OCI-LY7 (cell line): Measurements from ENCODE around the gene SLC26A8. TPM values are rescaled to one million over a fixed set of nuclear protein-coding genes. Genes with fewer than 3 reads are reported as not detected.

Experiments used
- BruUV-seq: library from RNA; stranded (reverse); fragments of 400-500 nt; replicated peaks from 2 replicates; lab custom pipeline; 2021; lab: Mats Ljungman, UMichigan
- CTCF ChIA-PET: fragments of 300-600 bp; sonication (Branson Sonifier 250); formaldehyde crosslinking; loops from one replicate; lab custom pipeline; 2022; ENCODE audit warnings: antibody characterized with exemption; ENCODE audit not compliant: unreplicated experiment; lab: Charles Lee
- POLR2A ChIA-PET: fragments of 300-600 bp; sonication (Branson Sonifier 250); formaldehyde crosslinking; loops from one replicate; lab custom pipeline; 2022; ENCODE audit warnings: antibody characterized with exemption; lab: Charles Lee
- DNase-seq: peaks from one replicate; pipeline ENCODE4 v3.0.0-alpha.2; 2015; ENCODE audit warnings: low spot score
- H2AFZ ChIP-seq: fragments of 200-600 bp; sonication (generic), shearing (Covaris generic); 2 replicates; pipeline ENCODE4 v1.6.1; 2014; ENCODE audit warnings: mild to moderate bottlenecking, antibody characterized with exemption, low read length, moderate library complexity
- H3K27ac ChIP-seq: fragments of 200-600 bp; sonication (generic); 2 replicates; pipeline ENCODE4 v1.5.1; 2014; ENCODE audit warnings: mixed run types, low read depth, mild to moderate bottlenecking, moderate library complexity, low read length, inconsistent platforms; ENCODE audit not compliant: poor library complexity, severe bottlenecking
- H3K36me3 ChIP-seq: fragments of 200-600 bp; sonication (generic); 2 replicates; pipeline ENCODE4 v1.6.1; 2014; ENCODE audit warnings: mild to moderate bottlenecking, antibody characterized with exemption, low read length, moderate library complexity, mixed read lengths; ENCODE audit not compliant: insufficient read depth
- H3K4me1 ChIP-seq: fragments of 200-600 bp; sonication (generic); 2 replicates; pipeline ENCODE4 v1.5.1; 2014; ENCODE audit warnings: mild to moderate bottlenecking, low read length; ENCODE audit not compliant: insufficient read depth, poor library complexity, severe bottlenecking
- H3K4me2 ChIP-seq: fragments of 200-600 bp; sonication (generic); 2 replicates; pipeline ENCODE4 v1.6.1; 2014; ENCODE audit warnings: mild to moderate bottlenecking, low read length
- H3K4me3 ChIP-seq: fragments of 200-600 bp; sonication (generic); 2 replicates; pipeline ENCODE4 v1.5.1; 2014; ENCODE audit warnings: mild to moderate bottlenecking, low read depth, low read length; ENCODE audit not compliant: poor library complexity, severe bottlenecking
- H3K79me2 ChIP-seq: fragments of 200-600 bp; sonication (generic); 2 replicates; pipeline ENCODE4 v1.6.1; 2016; ENCODE audit warnings: low read depth, mild to moderate bottlenecking, low read length, moderate library complexity, mixed read lengths; ENCODE audit not compliant: insufficient read depth
- H3K9me2 ChIP-seq: fragments of 200-600 bp; sonication (generic); 2 replicates; pipeline ENCODE4 v1.6.1; 2016; ENCODE audit warnings: mild to moderate bottlenecking, low read length, mixed read lengths; ENCODE audit not compliant: insufficient read depth
- H3K9me3 ChIP-seq: fragments of 200-600 bp; sonication (generic); 2 replicates; pipeline ENCODE4 v1.6.1; 2014; ENCODE audit warnings: mild to moderate bottlenecking, mixed run types, low read length, mixed read lengths
- H4K20me1 ChIP-seq: fragments of 200-600 bp; sonication (generic); 2 replicates; pipeline ENCODE4 v1.6.1; 2014; ENCODE audit warnings: mild to moderate bottlenecking, antibody characterized with exemption, low read length, moderate library complexity, mixed read lengths; ENCODE audit not compliant: insufficient read depth
- EZH2phosphoT487 ChIP-seq: fragments of 200-600 bp; sonication (generic); IDR thresholded peaks from 2 replicates; pipeline ENCODE4 v1.6.1; 2018; ENCODE audit warnings: low read depth, borderline replicate concordance, mild to moderate bottlenecking, mixed run types, antibody characterized with exemption, low read length, moderate library complexity, mixed read lengths
- intact Hi-C: fragments of 100-400 bp; cut with micrococcal nuclease; formaldehyde crosslinking; loops from one replicate; pipeline ENCODE4 v1.10.0; 2022; ENCODE audit not compliant: unreplicated experiment
- total RNA-seq, 2 experiments: library from RNA; depleted of rRNA in 1 of 2; stranded (reverse); fragments of >200 nt in 1 of 2; shearing (Covaris generic) in 1 of 2; gene quantifications; 2 replicates each; pipeline ENCODE4 v1.2.3, GENCODE V29; 2014 to 2022
- TF ChIP-seq, protein P1 (sequence below): fragments of 200-600 bp; sonication (generic); conservative IDR thresholded peaks from 2 replicates; pipeline ENCODE4 v1.5.1; 2014; ENCODE audit warnings: mild to moderate bottlenecking, antibody characterized with exemption, low read length, moderate library complexity, mixed read lengths

SLC26A8 gene
- total RNA-seq, 2 experiments from 2014 or later = not detected

DNA sequence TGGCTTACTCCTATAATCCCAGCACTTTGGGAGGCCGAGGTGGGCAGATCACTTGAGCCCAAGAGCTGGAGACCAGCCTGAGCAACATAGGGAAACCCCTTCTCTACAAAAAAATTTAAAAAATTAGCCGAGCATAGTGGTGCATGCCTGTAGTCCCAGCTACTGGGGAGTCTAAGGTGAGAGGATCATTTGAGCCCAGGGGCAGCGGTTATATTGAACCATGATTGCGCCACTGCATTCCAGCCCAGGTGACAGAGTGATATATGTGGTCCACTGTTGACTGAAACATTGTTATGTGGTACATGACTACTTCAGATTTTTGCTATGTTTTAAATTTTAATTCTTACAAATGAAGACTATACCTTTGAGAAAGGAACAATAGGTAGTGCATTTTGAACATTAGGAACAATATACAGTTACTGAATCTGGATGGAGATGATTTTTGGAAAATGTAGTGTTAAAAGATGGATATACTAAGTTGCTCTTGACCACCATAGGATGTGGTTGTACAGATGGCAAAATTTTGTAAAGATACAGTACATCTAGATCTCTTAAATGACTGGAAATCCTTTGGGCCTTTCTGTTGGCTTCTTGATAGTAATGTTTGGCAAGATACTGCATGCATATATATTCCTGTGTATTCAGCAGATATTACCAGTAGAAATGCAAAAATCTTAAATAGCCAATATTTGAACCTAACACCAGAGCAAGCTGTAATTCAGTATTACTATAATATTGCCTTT is 39.0 kb upstream of the SLC26A8 start:
- intact Hi-C loops = no loop called here
- H3K4me3 ChIP-seq = no peak overlapping the region
- no peak overlapping the region for H3K4me2 ChIP-seq
- no peak overlapping the region for H2AFZ ChIP-seq
- H3K4me1 ChIP-seq = no peaks in the 10 kb centered on the region
- DNase-seq = no peak
- H3K79me2 ChIP-seq = no peaks in the 10 kb centered on the region
- peaks cover 40% of the 10 kb centered on the region; the same call in 1 of the 2 replicates for H3K36me3 ChIP-seq
- no peak overlapping the region for H3K27ac ChIP-seq
- POLR2A ChIA-PET = no interaction called here
- TF ChIP-seq EZH2phosphoT487 = no peak
- TF ChIP-seq, protein P1, sequence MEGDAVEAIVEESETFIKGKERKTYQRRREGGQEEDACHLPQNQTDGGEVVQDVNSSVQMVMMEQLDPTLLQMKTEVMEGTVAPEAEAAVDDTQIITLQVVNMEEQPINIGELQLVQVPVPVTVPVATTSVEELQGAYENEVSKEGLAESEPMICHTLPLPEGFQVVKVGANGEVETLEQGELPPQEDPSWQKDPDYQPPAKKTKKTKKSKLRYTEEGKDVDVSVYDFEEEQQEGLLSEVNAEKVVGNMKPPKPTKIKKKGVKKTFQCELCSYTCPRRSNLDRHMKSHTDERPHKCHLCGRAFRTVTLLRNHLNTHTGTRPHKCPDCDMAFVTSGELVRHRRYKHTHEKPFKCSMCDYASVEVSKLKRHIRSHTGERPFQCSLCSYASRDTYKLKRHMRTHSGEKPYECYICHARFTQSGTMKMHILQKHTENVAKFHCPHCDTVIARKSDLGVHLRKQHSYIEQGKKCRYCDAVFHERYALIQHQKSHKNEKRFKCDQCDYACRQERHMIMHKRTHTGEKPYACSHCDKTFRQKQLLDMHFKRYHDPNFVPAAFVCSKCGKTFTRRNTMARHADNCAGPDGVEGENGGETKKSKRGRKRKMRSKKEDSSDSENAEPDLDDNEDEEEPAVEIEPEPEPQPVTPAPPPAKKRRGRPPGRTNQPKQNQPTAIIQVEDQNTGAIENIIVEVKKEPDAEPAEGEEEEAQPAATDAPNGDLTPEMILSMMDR = no peak
- no peaks in the 10 kb centered on the region for H4K20me1 ChIP-seq
- no peaks in the 10 kb centered on the region for H3K9me2 ChIP-seq
- BruUV-seq = no TSS peak
- H3K9me3 ChIP-seq = no peaks in the 10 kb centered on the region
- CTCF ChIA-PET = no interaction called here

DNA sequence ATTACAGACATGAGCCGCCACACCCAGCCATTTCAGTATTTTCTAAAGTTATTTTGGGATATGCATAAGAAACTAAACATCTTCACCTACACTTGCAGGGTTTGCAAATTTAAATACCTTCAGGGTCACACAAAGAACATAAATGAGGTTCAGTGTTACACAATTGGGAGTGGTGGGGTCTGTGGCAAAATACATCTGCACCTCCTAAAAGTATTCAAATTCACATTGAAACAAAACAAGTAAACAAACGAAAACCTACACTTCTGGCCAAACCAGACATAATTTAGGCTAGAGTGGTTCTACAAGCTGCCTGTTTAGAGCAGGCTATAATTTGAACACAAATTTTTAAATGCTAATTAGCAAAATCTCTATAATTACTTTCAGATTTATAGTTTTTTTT is 37.8 kb upstream of the SLC26A8 start:
- H3K27ac ChIP-seq = no peak overlapping the region
- POLR2A ChIA-PET = interaction anchor here (0.7 kb wide), 2 partner anchors 8 to 74 kb away, joined by 3 read pairs; no protein-coding TSS in a partner anchor
- CTCF ChIA-PET = no interaction called here
- H3K79me2 ChIP-seq = no peaks in the 10 kb centered on the region
- peaks cover 40% of the 10 kb centered on the region; the same call in 1 of the 2 replicates for H3K36me3 ChIP-seq
- TF ChIP-seq, protein P1 = no peak
- TF ChIP-seq EZH2phosphoT487 = no peak
- no peak for DNase-seq
- H4K20me1 ChIP-seq = no peaks in the 10 kb centered on the region
- no TSS peak for BruUV-seq
- no peaks in the 10 kb centered on the region for H3K9me3 ChIP-seq
- no peak overlapping the region for H3K4me3 ChIP-seq
- no peak overlapping the region for H3K4me2 ChIP-seq
- H3K9me2 ChIP-seq = no peaks in the 10 kb centered on the region
- no peaks in the 10 kb centered on the region for H3K4me1 ChIP-seq
- intact Hi-C loops = no loop called here
- no peak overlapping the region for H2AFZ ChIP-seq

GRCh38 chr6:36061236-36061635 is 36.8 kb upstream of the SLC26A8 start:
- Histone ChIP-seq H3K4me1 (no peaks in the 10 kb centered on the region), H3K4me3 (no peak overlapping the region), H3K9me2 (no peaks in the 10 kb centered on the region), H3K36me3 (peaks cover 47% of the 10 kb centered on the region; the same call in 1 of the 2 replicates), H3K27ac (no peak overlapping the region), H2AFZ (no peak overlapping the region), H3K9me3 (no peaks in the 10 kb centered on the region), H3K4me2 (no peak overlapping the region), H4K20me1 (no peaks in the 10 kb centered on the region), H3K79me2 (no peaks in the 10 kb centered on the region)
- ChIA-PET CTCF (no interaction called here), POLR2A (no interaction called here)
- TF ChIP-seq EZH2phosphoT487 = no peak
- TF ChIP-seq, protein P1 = no peak
- BruUV-seq = no TSS peak
- no peak for DNase-seq
- intact Hi-C loops = no loop called here
